SK-N-SH treated with all-trans-retinoic acid at 6 μM for 48 hours (cell line): ENCODE data around the gene CYP17A1.
"Not testable (repeated sequence)": the region's sequence is repeated elsewhere in the genome, so short reads cannot be mapped to it uniquely, and the experiment has no call there.

Source experiments
- ATAC-seq: fragments of 200-7000 bp; cut with Tn5 transposase; 3 replicates; pipeline ENCODE4 v1.9.1; 2020; ENCODE audit warnings: mild to moderate bottlenecking, moderate library complexity
- ARNTL ChIP-seq: fragments of 450-650 bp; formaldehyde crosslinking; IDR thresholded peaks from 2 replicates; pipeline ENCODE4 v1.5.0; 2020; ENCODE audit warnings: low read depth, mild to moderate bottlenecking, moderate library complexity, borderline replicate concordance
- BACH2 ChIP-seq: fragments of 250-450 bp; sonication (Bioruptor Pico); IDR thresholded peaks from 2 replicates; pipeline ENCODE4 v1.9.0; 2021; ENCODE audit warnings: mild to moderate bottlenecking, borderline replicate concordance
- ESRRG ChIP-seq: fragments of 250-450 bp; sonication (Bioruptor Pico); IDR thresholded peaks from 2 replicates; pipeline ENCODE4 v1.6.1; 2021; ENCODE audit warnings: mild to moderate bottlenecking
- ISL1 ChIP-seq: fragments of 250-450 bp; sonication (Bioruptor Pico); IDR thresholded peaks from 2 replicates; pipeline ENCODE4 v2.1.2; 2022; ENCODE audit warnings: mild to moderate bottlenecking, moderate library complexity
- OSR1 ChIP-seq: fragments of 250-450 bp; sonication (Bioruptor Pico); IDR thresholded peaks from 2 replicates; pipeline ENCODE4 v1.8.0; 2022; ENCODE audit warnings: moderate library complexity, mild to moderate bottlenecking, inconsistent platforms
- PPARA ChIP-seq: fragments of 250-450 bp; sonication (Bioruptor Pico); IDR thresholded peaks from 2 replicates; pipeline ENCODE4 v1.5.0; 2020; ENCODE audit warnings: mild to moderate bottlenecking, borderline replicate concordance
- RARB ChIP-seq: fragments of 250-450 bp; sonication (Bioruptor Pico); IDR thresholded peaks from 2 replicates; pipeline ENCODE4 v1.8.0; 2021; ENCODE audit warnings: mild to moderate bottlenecking, moderate library complexity
- SNAI2 ChIP-seq: fragments of 250-450 bp; sonication (Bioruptor Pico); IDR thresholded peaks from 2 replicates; pipeline ENCODE4 v1.5.0; 2020; ENCODE audit warnings: mild to moderate bottlenecking, moderate library complexity
- TOX ChIP-seq: fragments of 250-450 bp; sonication (Bioruptor Pico); IDR thresholded peaks from 2 replicates; pipeline ENCODE4 v1.8.0; 2021; ENCODE audit warnings: mild to moderate bottlenecking, moderate library complexity, borderline replicate concordance
- ZFP3 ChIP-seq: fragments of 250-450 bp; sonication (Bioruptor Pico); IDR thresholded peaks from 2 replicates; pipeline ENCODE4 v1.5.0; 2020; ENCODE audit warnings: mild to moderate bottlenecking, moderate library complexity
- ZFP30 ChIP-seq: fragments of 450-650 bp; formaldehyde crosslinking; IDR thresholded peaks from 2 replicates; pipeline ENCODE4 v1.5.0; 2022; ENCODE audit warnings: mild to moderate bottlenecking, moderate library complexity
- ZNF565 ChIP-seq: fragments of 450-650 bp; formaldehyde crosslinking; conservative IDR thresholded peaks from 2 replicates; pipeline ENCODE4 v1.5.0; 2020; ENCODE audit warnings: low read depth, mild to moderate bottlenecking, moderate library complexity
- ZNF70 ChIP-seq: fragments of 450-650 bp; formaldehyde crosslinking; IDR thresholded peaks from 2 replicates; pipeline ENCODE4 v1.5.0; 2020; ENCODE audit warnings: mild to moderate bottlenecking, moderate library complexity
- ZNF8 ChIP-seq: fragments of 450-650 bp; formaldehyde crosslinking; IDR thresholded peaks from 2 replicates; pipeline ENCODE4 v1.5.0; 2020; ENCODE audit warnings: mild to moderate bottlenecking, moderate library complexity
- TF ChIP-seq, protein P1 (sequence below): fragments of 250-450 bp; sonication (Bioruptor Pico); IDR thresholded peaks from 2 replicates; pipeline ENCODE4 v1.8.0; 2020; ENCODE audit warnings: mild to moderate bottlenecking, moderate library complexity, borderline replicate concordance
- TF ChIP-seq, protein P2 (sequence below): fragments of 250-450 bp; sonication (Bioruptor Pico); IDR thresholded peaks from 2 replicates; pipeline ENCODE4 v1.5.1; 2020; ENCODE audit warnings: low read depth, mild to moderate bottlenecking, moderate library complexity
- TF ChIP-seq, protein P3 (sequence below): fragments of 250-450 bp; sonication (Bioruptor Pico); IDR thresholded peaks from 2 replicates; pipeline ENCODE4 v1.5.1; 2021; ENCODE audit warnings: mild to moderate bottlenecking, moderate library complexity
- TF ChIP-seq, protein P4 (sequence below): fragments of 250-450 bp; sonication (Bioruptor Pico); IDR thresholded peaks from 2 replicates; pipeline ENCODE4 v1.8.0; 2021; ENCODE audit warnings: low read depth, mild to moderate bottlenecking, moderate library complexity, borderline replicate concordance
- TF ChIP-seq, protein P5 (sequence below): fragments of 250-450 bp; sonication (Bioruptor Pico); IDR thresholded peaks from 2 replicates; pipeline ENCODE4 v1.5.0; 2020; ENCODE audit warnings: mild to moderate bottlenecking, moderate library complexity

CYP17A1 gene

DNA sequence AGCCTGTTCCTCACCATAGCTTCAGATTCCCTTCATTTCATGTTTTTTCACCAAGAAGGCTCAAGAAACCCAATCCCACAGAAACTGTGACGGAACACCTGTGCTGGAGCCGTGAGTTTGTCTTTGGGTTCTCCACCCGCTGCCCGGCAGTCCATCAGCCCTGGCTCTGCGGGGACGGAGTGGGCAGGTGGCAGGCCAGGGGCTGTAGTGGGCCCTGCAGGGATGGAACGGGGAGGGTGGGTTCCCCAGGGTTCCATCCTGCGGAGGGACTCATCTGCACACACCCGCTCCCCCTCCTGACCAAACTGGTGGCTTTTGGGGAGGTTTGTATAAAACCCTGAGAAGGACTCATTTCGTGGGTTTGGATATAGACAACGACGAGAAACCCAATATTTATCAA, 15.0 kb downstream of the CYP17A1 start:
- TF ChIP-seq ESRRG (CRISPR knock-in tag), result no peak
- TF ChIP-seq, protein P1, sequence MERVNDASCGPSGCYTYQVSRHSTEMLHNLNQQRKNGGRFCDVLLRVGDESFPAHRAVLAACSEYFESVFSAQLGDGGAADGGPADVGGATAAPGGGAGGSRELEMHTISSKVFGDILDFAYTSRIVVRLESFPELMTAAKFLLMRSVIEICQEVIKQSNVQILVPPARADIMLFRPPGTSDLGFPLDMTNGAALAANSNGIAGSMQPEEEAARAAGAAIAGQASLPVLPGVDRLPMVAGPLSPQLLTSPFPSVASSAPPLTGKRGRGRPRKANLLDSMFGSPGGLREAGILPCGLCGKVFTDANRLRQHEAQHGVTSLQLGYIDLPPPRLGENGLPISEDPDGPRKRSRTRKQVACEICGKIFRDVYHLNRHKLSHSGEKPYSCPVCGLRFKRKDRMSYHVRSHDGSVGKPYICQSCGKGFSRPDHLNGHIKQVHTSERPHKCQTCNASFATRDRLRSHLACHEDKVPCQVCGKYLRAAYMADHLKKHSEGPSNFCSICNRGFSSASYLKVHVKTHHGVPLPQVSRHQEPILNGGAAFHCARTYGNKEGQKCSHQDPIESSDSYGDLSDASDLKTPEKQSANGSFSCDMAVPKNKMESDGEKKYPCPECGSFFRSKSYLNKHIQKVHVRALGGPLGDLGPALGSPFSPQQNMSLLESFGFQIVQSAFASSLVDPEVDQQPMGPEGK (CRISPR knock-in tag), result no peak
- no peak for ATAC-seq

DNA sequence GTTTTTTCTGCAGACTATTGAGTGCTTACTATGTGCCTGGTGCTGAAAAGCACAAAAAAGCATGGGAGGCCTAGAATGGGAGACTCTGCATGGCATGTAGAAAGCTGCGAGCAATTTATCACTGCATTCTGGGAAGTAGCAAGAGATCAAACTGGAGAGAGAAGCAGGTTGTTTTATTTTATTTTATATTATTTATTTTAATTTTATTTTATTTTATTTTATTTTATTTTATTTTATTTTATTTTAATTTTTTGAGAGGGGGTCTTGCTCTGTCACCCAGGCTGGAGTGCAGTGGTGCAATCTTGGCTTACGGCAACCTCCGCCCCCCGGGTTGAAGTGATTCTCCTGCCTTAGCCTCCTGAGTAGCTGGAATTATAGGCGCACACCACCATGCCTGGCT, 17.2 kb downstream of the CYP17A1 start:
- ATAC-seq, result not testable (repeated sequence)

DNA sequence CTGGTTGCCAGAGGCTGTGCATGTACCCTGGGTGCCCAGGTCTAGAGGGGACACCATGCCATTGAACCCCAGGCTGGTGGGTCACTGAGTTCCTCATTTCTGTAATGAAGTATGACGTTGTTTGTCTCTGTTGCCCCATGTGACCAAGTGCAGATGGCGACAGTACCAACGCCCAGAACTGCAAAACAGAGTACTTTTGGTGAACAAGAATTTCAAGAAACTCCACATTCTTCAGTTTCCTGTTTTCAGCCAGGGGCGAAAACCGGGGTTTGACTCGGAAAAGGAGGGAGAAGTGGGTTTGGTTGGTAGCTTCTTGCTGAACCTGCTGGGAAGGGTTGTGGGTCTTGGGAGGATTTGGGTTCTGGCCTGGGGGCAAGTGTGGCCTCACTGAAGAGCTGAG, 18.2 kb downstream of the CYP17A1 start:
- TF ChIP-seq ESRRG (CRISPR knock-in tag) (no peak), PPARA (no peak), ZNF70 (CRISPR knock-in tag) (no peak), TOX (CRISPR knock-in tag) (no peak), ZFP30 (CRISPR knock-in tag) (no peak), OSR1 (no peak), BACH2 (no peak), ZNF565 (CRISPR knock-in tag) (no peak), ISL1 (CRISPR knock-in tag) (no peak), ZFP3 (no peak), RARB (CRISPR knock-in tag) (no peak), ARNTL (no peak), ZNF8 (CRISPR knock-in tag) (no peak)
- TF ChIP-seq, protein P1 (CRISPR knock-in tag), result no peak
- TF ChIP-seq, protein P2, sequence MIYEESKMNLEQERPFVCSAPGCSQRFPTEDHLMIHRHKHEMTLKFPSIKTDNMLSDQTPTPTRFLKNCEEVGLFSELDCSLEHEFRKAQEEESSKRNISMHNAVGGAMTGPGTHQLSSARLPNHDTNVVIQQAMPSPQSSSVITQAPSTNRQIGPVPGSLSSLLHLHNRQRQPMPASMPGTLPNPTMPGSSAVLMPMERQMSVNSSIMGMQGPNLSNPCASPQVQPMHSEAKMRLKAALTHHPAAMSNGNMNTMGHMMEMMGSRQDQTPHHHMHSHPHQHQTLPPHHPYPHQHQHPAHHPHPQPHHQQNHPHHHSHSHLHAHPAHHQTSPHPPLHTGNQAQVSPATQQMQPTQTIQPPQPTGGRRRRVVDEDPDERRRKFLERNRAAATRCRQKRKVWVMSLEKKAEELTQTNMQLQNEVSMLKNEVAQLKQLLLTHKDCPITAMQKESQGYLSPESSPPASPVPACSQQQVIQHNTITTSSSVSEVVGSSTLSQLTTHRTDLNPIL (CRISPR knock-in tag), result no peak
- TF ChIP-seq, protein P3, sequence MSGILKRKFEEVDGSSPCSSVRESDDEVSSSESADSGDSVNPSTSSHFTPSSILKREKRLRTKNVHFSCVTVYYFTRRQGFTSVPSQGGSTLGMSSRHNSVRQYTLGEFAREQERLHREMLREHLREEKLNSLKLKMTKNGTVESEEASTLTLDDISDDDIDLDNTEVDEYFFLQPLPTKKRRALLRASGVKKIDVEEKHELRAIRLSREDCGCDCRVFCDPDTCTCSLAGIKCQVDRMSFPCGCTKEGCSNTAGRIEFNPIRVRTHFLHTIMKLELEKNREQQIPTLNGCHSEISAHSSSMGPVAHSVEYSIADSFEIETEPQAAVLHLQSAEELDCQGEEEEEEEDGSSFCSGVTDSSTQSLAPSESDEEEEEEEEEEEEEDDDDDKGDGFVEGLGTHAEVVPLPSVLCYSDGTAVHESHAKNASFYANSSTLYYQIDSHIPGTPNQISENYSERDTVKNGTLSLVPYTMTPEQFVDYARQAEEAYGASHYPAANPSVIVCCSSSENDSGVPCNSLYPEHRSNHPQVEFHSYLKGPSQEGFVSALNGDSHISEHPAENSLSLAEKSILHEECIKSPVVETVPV (CRISPR knock-in tag), result no peak
- TF ChIP-seq, protein P4, sequence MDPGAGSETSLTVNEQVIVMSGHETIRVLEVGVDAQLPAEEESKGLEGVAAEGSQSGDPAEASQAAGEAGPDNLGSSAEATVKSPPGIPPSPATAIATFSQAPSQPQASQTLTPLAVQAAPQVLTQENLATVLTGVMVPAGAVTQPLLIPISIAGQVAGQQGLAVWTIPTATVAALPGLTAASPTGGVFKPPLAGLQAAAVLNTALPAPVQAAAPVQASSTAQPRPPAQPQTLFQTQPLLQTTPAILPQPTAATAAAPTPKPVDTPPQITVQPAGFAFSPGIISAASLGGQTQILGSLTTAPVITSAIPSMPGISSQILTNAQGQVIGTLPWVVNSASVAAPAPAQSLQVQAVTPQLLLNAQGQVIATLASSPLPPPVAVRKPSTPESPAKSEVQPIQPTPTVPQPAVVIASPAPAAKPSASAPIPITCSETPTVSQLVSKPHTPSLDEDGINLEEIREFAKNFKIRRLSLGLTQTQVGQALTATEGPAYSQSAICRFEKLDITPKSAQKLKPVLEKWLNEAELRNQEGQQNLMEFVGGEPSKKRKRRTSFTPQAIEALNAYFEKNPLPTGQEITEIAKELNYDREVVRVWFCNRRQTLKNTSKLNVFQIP, result no peak
- TF ChIP-seq, all 23 proteins: peak for 0

DNA sequence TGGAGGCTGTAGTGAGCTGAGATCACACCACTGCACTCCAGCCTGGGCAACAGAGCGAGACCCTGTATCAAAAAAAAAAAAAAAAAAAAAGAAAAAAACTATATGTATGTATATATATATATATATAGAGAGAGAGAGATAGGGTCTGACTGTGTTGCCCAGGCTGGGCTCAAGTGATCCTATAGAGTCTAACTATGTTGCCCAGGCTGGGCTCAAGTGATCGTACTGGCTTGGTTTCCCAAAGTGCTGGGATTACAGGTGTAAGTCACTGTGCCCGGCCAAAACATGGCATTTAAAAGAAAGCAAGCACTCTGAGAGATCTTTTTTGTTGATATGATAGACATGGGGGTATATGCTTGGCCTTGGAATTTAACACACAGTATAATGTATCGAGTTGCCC, 20.0 kb downstream of the CYP17A1 start:
- TF ChIP-seq, protein P5, sequence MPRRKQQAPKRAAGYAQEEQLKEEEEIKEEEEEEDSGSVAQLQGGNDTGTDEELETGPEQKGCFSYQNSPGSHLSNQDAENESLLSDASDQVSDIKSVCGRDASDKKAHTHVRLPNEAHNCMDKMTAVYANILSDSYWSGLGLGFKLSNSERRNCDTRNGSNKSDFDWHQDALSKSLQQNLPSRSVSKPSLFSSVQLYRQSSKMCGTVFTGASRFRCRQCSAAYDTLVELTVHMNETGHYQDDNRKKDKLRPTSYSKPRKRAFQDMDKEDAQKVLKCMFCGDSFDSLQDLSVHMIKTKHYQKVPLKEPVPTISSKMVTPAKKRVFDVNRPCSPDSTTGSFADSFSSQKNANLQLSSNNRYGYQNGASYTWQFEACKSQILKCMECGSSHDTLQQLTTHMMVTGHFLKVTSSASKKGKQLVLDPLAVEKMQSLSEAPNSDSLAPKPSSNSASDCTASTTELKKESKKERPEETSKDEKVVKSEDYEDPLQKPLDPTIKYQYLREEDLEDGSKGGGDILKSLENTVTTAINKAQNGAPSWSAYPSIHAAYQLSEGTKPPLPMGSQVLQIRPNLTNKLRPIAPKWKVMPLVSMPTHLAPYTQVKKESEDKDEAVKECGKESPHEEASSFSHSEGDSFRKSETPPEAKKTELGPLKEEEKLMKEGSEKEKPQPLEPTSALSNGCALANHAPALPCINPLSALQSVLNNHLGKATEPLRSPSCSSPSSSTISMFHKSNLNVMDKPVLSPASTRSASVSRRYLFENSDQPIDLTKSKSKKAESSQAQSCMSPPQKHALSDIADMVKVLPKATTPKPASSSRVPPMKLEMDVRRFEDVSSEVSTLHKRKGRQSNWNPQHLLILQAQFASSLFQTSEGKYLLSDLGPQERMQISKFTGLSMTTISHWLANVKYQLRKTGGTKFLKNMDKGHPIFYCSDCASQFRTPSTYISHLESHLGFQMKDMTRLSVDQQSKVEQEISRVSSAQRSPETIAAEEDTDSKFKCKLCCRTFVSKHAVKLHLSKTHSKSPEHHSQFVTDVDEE (CRISPR knock-in tag), result no peak
- no peak for TF ChIP-seq ESRRG (CRISPR knock-in tag)
- no peak for TF ChIP-seq ISL1 (CRISPR knock-in tag)
- TF ChIP-seq RARB (CRISPR knock-in tag), result no peak
- TF ChIP-seq, protein P1 (CRISPR knock-in tag), result no peak
- no peak for TF ChIP-seq SNAI2 (CRISPR knock-in tag)
- TF ChIP-seq, protein P2 (CRISPR knock-in tag), result no peak
- no peak for TF ChIP-seq BACH2
- ATAC-seq, result no peak

More for the DNA sequence above, 18.2 kb downstream of the CYP17A1 start:
- no peak for ATAC-seq
